Endothelial cell (in vitro differentiated cells): ENCODE results near the gene AASS. TPM values are rescaled to one million over a fixed set of nuclear protein-coding genes. Genes with fewer than 3 reads are reported as not detected.

Source experiments
- DNase-seq: peaks from one replicate; pipeline ENCODE4 v3.0.0; 2021; ENCODE audit warnings: low spot score
- H3K27ac Mint-ChIP-seq: one replicate; pipeline ENCODE4 v1.8.0; 2021; ENCODE audit warnings: mixed read lengths, inconsistent platforms; ENCODE audit not compliant: unreplicated experiment
- H3K27me3 Mint-ChIP-seq: one replicate; pipeline ENCODE4 v1.8.0; 2021; ENCODE audit warnings: mild to moderate bottlenecking, moderate library complexity, mixed read lengths, inconsistent platforms; ENCODE audit not compliant: unreplicated experiment
- H3K36me3 Mint-ChIP-seq: one replicate; pipeline ENCODE4 v1.8.0; 2021; ENCODE audit warnings: mild to moderate bottlenecking, low read depth, mixed read lengths, inconsistent platforms; ENCODE audit not compliant: unreplicated experiment
- H3K4me1 Mint-ChIP-seq: one replicate; pipeline ENCODE4 v1.8.0; 2021; ENCODE audit warnings: mild to moderate bottlenecking, mixed read lengths, inconsistent platforms; ENCODE audit not compliant: unreplicated experiment
- H3K4me3 Mint-ChIP-seq: one replicate; pipeline ENCODE4 v1.8.0; 2021; ENCODE audit warnings: mild to moderate bottlenecking, mixed read lengths, inconsistent platforms; ENCODE audit not compliant: unreplicated experiment
- H3K9me3 Mint-ChIP-seq: one replicate; pipeline ENCODE4 v1.8.0; 2021; ENCODE audit warnings: mixed read lengths, inconsistent platforms; ENCODE audit not compliant: unreplicated experiment
- total RNA-seq: library from RNA; stranded (reverse); fragmentation: NEBNext Ultra II Directional; extraction: Animal tissue kit (Norgen Biotek cat#: 25700); gene quantifications from one replicate; pipeline ENCODE4 v1.2.1, GENCODE V29; 2021; ENCODE audit not compliant: unreplicated experiment
- TF ChIP-seq, protein P1 (sequence below): fragments of 200-600 bp; sonication (generic); IDR thresholded peaks from one replicate; pipeline ENCODE4 v1.5.0; 2021; ENCODE audit warnings: antibody characterized with exemption; ENCODE audit not compliant: unreplicated experiment

Gene AASS
- total RNA-seq, 1 donor from 2014 or later = 41.9 TPM

DNA sequence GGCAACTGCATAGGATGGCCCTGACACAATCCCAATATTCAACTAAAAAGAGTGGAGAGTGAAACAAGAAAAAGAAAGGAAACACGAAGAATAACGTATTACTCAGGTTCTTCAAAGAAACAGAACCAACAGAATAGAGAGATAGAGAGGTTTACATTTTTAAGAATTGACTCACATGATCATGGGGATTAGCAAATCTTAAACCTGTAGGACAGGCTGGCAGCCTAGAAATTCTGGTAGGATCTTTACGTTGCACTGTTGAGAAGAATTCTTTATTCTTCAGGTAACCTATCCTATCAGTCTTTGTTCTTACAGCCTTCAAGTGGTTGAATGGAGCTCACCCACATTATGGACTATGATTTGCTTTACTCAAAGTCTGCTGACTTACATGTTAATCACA is 103.9 kb downstream of the AASS start:
- no peaks in the 10 kb centered on the region for H3K9me3 Mint-ChIP-seq
- peaks cover 2% of the 10 kb centered on the region for H3K27me3 Mint-ChIP-seq
- no peak overlapping the region for H3K27ac Mint-ChIP-seq
- H3K36me3 Mint-ChIP-seq = no peaks in the 10 kb centered on the region
- peaks cover 38% of the 10 kb centered on the region for H3K4me1 Mint-ChIP-seq
- H3K4me3 Mint-ChIP-seq = no peak overlapping the region
- DNase-seq = no peak
- TF ChIP-seq, protein P1, sequence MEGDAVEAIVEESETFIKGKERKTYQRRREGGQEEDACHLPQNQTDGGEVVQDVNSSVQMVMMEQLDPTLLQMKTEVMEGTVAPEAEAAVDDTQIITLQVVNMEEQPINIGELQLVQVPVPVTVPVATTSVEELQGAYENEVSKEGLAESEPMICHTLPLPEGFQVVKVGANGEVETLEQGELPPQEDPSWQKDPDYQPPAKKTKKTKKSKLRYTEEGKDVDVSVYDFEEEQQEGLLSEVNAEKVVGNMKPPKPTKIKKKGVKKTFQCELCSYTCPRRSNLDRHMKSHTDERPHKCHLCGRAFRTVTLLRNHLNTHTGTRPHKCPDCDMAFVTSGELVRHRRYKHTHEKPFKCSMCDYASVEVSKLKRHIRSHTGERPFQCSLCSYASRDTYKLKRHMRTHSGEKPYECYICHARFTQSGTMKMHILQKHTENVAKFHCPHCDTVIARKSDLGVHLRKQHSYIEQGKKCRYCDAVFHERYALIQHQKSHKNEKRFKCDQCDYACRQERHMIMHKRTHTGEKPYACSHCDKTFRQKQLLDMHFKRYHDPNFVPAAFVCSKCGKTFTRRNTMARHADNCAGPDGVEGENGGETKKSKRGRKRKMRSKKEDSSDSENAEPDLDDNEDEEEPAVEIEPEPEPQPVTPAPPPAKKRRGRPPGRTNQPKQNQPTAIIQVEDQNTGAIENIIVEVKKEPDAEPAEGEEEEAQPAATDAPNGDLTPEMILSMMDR = no peak

DNA sequence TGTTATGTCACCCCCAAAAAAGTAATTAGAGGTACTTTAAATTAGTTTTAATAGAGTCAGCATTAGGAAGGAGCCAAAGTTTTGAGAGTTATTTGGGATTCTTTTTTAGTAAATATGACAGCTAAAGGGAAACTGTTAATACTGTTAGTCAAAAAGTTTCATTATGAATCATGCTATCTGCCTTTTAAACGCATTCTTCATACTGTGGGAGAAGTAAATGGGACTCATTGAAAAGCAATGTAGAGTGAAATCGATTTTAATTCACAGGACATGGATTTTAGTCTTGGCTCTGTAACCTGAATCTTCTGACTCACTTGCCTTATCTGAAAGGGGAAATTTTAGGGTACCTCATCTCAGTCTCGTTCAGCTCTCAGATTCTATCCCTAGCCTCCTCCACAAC is 105.1 kb downstream of the AASS start:
- no peak overlapping the region for H3K27ac Mint-ChIP-seq
- no peaks in the 10 kb centered on the region for H3K9me3 Mint-ChIP-seq
- no peak overlapping the region for H3K4me3 Mint-ChIP-seq
- H3K36me3 Mint-ChIP-seq = no peaks in the 10 kb centered on the region
- DNase-seq = no peak
- peaks cover 2% of the 10 kb centered on the region for H3K27me3 Mint-ChIP-seq
- H3K4me1 Mint-ChIP-seq = peaks cover 26% of the 10 kb centered on the region
- TF ChIP-seq, protein P1 = no peak

GRCh38 chr7:122038134-122038533 is 105.9 kb downstream of the AASS start:
- no peak overlapping the region for H3K4me3 Mint-ChIP-seq
- H3K9me3 Mint-ChIP-seq = no peaks in the 10 kb centered on the region
- peaks cover 19% of the 10 kb centered on the region for H3K4me1 Mint-ChIP-seq
- no peaks in the 10 kb centered on the region for H3K27me3 Mint-ChIP-seq
- no peak overlapping the region for H3K27ac Mint-ChIP-seq
- no peaks in the 10 kb centered on the region for H3K36me3 Mint-ChIP-seq
- no peak for DNase-seq
- TF ChIP-seq, protein P1 = no peak

GRCh38 chr7:122035876-122036275 is 108.2 kb downstream of the AASS start:
- H3K4me3 Mint-ChIP-seq = no peak overlapping the region
- no peak overlapping the region for H3K27ac Mint-ChIP-seq
- H3K4me1 Mint-ChIP-seq = peaks cover 5% of the 10 kb centered on the region
- H3K9me3 Mint-ChIP-seq = no peaks in the 10 kb centered on the region
- no peaks in the 10 kb centered on the region for H3K36me3 Mint-ChIP-seq
- DNase-seq = no peak
- TF ChIP-seq, protein P1 = no peak
- no peaks in the 10 kb centered on the region for H3K27me3 Mint-ChIP-seq

DNA sequence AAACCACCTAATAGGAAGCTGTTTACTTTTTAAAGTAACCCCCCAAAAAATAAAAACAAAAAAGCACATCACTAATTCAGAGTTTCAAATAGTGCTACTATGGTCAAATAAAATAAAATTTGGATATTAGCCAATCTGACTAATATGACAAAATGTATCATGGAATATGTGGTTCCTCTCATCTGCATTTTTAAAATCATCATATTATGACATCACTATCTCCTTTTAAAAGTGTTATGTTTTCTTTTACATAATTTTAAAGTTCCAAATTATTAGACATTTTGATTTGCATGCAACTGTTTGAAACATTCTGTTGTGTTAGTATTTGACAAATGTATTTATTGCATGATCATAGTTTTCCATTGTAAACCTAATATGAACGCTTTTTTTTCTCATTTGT is 110.4 kb downstream of the AASS start:
- Mint-ChIP-seq H3K36me3 (no peaks in the 10 kb centered on the region), H3K27ac (no peak overlapping the region), H3K9me3 (no peaks in the 10 kb centered on the region), H3K27me3 (no peaks in the 10 kb centered on the region), H3K4me3 (no peak overlapping the region), H3K4me1 (peaks cover 5% of the 10 kb centered on the region)
- TF ChIP-seq, protein P1 = no peak
- no peak for DNase-seq
